Measurements from ENCODE around the gene GALNT7.

Gene GALNT7

DNA sequence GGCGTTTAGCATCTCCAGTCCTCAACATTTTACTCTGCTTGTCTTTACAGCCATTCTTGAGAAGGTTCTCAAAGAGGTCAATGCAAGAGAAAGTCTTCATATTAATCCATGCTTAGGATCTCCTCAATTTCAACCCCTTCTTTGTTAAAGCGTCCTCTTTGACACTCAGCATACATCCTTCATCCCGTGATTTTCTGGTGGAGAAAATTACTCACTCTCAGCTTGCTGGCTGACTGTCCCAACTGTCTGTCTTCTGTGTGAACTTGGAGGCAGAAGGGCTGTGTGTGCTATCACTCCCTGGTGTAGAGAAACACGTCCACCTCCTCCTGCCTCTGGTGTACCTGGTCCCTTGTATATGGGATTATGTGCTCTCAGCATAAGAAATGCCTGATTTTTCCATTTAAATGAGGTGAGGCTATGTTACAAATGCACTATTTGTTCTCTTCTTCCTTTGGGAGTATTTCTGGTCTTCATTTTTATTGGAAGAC, 57.8 kb downstream of the GALNT7 start:
- no peak for TF ChIP-seq EZH2phosphoT487 (conservative IDR thresholded peaks at IDR 0.05; ENCODE audit: low read length)
- TF ChIP-seq, protein P1, sequence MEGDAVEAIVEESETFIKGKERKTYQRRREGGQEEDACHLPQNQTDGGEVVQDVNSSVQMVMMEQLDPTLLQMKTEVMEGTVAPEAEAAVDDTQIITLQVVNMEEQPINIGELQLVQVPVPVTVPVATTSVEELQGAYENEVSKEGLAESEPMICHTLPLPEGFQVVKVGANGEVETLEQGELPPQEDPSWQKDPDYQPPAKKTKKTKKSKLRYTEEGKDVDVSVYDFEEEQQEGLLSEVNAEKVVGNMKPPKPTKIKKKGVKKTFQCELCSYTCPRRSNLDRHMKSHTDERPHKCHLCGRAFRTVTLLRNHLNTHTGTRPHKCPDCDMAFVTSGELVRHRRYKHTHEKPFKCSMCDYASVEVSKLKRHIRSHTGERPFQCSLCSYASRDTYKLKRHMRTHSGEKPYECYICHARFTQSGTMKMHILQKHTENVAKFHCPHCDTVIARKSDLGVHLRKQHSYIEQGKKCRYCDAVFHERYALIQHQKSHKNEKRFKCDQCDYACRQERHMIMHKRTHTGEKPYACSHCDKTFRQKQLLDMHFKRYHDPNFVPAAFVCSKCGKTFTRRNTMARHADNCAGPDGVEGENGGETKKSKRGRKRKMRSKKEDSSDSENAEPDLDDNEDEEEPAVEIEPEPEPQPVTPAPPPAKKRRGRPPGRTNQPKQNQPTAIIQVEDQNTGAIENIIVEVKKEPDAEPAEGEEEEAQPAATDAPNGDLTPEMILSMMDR (IDR thresholded peaks at IDR 0.05; ENCODE audit: insufficient read depth, low read length, poor library complexity, severe bottlenecking) = no peak
- no peak overlapping the region for H2AFZ ChIP-seq (ENCODE audit: low read depth, low read length, severe bottlenecking)
- no peak overlapping the region for H3K4me3 ChIP-seq (ENCODE audit: insufficient read depth, low read length, poor library complexity, severe bottlenecking)
- no peaks in the 10 kb centered on the region for H3F3A ChIP-seq (ENCODE audit: insufficient read depth)
- H3K4me2 ChIP-seq (ENCODE audit: low read depth, low read length, poor library complexity, severe bottlenecking) = no peak overlapping the region
- no peaks in the 10 kb centered on the region for H3K36me3 ChIP-seq (ENCODE audit: low read length)
- H3K27ac ChIP-seq (ENCODE audit: low read depth, low read length) = no peak overlapping the region
- peaks cover 4% of the 10 kb centered on the region; the same call in 1 of the 2 replicates for H3K79me2 ChIP-seq (ENCODE audit: insufficient read depth, low read length)
- H3K9me2 ChIP-seq (replicated peaks; ENCODE audit: insufficient read depth, low read length) = no peaks in the 10 kb centered on the region
- no peaks in the 10 kb centered on the region for H3K27me3 ChIP-seq (ENCODE audit: low read length)
- no peak overlapping the region for H3K9ac ChIP-seq (ENCODE audit: low read length)
- no peaks in the 10 kb centered on the region for H3K9me3 ChIP-seq (ENCODE audit: insufficient read depth, low read length)
- H4K20me1 ChIP-seq (ENCODE audit: low read depth, low read length) = no peaks in the 10 kb centered on the region; the same call in 1 of the 2 replicates

- Histone ChIP-seq H3K27ac (ENCODE audit: low read depth, low read length) (no peak overlapping the region), H3K27me3 (ENCODE audit: low read length) (no peaks in the 10 kb centered on the region), H3K4me2 (ENCODE audit: low read depth, low read length, poor library complexity, severe bottlenecking) (no peak overlapping the region), H4K20me1 (ENCODE audit: low read depth, low read length) (no peaks in the 10 kb centered on the region; the same call in 1 of the 2 replicates), H3F3A (ENCODE audit: insufficient read depth) (no peaks in the 10 kb centered on the region), H3K36me3 (ENCODE audit: low read length) (no peaks in the 10 kb centered on the region), H3K79me2 (ENCODE audit: insufficient read depth, low read length) (peaks cover 4% of the 10 kb centered on the region; the same call in 1 of the 2 replicates), H3K9ac (ENCODE audit: low read length) (no peak overlapping the region), H3K9me3 (ENCODE audit: insufficient read depth, low read length) (no peaks in the 10 kb centered on the region), H3K4me3 (ENCODE audit: insufficient read depth, low read length, poor library complexity, severe bottlenecking) (no peak overlapping the region), H3K9me2 (replicated peaks; ENCODE audit: insufficient read depth, low read length) (no peaks in the 10 kb centered on the region), H2AFZ (ENCODE audit: low read depth, low read length, severe bottlenecking) (no peak overlapping the region)
- TF ChIP-seq EZH2phosphoT487 (conservative IDR thresholded peaks at IDR 0.05; ENCODE audit: low read length) = no peak
- TF ChIP-seq, protein P1 (IDR thresholded peaks at IDR 0.05; ENCODE audit: insufficient read depth, low read length, poor library complexity, severe bottlenecking) = no peak
Measured at GRCh38 chr4:173227756-173228155, 59.1 kb downstream of the GALNT7 start.

DNA sequence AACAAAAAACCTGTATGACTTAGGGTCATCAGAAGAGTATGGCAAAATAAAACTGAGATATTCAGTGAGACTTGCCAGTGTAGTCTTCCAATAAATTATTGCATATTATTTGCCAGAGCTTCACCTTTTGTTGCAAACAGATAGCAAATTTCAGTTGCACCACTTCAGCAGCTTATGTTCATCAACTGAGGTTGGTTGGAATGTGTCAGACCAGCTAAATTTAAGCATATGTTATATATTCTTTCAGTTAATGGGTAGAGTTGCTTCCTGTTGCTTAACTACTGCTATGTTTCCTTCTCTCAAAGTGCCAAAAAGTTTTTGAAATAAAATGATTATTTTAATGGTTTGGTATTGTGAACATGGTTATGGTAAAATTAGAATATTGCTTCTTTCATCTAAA, 61.5 kb downstream of the GALNT7 start:
- no peak for TF ChIP-seq EZH2phosphoT487 (conservative IDR thresholded peaks at IDR 0.05; ENCODE audit: low read length)
- TF ChIP-seq, protein P1 (IDR thresholded peaks at IDR 0.05; ENCODE audit: insufficient read depth, low read length, poor library complexity, severe bottlenecking) = no peak
- H3K36me3 ChIP-seq (ENCODE audit: low read length) = no peaks in the 10 kb centered on the region
- no peaks in the 10 kb centered on the region for H3F3A ChIP-seq (ENCODE audit: insufficient read depth)
- no peaks in the 10 kb centered on the region for H3K79me2 ChIP-seq (ENCODE audit: insufficient read depth, low read length)
- H3K27me3 ChIP-seq (ENCODE audit: low read length) = no peaks in the 10 kb centered on the region
- no peaks in the 10 kb centered on the region for H3K9me3 ChIP-seq (ENCODE audit: insufficient read depth, low read length)
- H3K9me2 ChIP-seq (replicated peaks; ENCODE audit: insufficient read depth, low read length) = no peaks in the 10 kb centered on the region
- no peaks in the 10 kb centered on the region; the same call in 1 of the 2 replicates for H4K20me1 ChIP-seq (ENCODE audit: low read depth, low read length)
- no peak overlapping the region for H3K4me3 ChIP-seq (ENCODE audit: insufficient read depth, low read length, poor library complexity, severe bottlenecking)
- no peak overlapping the region for H3K9ac ChIP-seq (ENCODE audit: low read length)
- no peak overlapping the region for H2AFZ ChIP-seq (ENCODE audit: low read depth, low read length, severe bottlenecking)
- no peak overlapping the region for H3K27ac ChIP-seq (ENCODE audit: low read depth, low read length)
- no peak overlapping the region for H3K4me2 ChIP-seq (ENCODE audit: low read depth, low read length, poor library complexity, severe bottlenecking)

Data from SU-DHL-6 (cell line).